OCI-LY7 (cell line): Measurements from ENCODE around the gene KANSL3.

Experiments
- EZH2phosphoT487 ChIP-seq: fragments of 200-600 bp; sonication (generic); IDR thresholded peaks from 2 replicates; pipeline ENCODE4 v1.6.1; 2018; ENCODE audit warnings: low read depth, borderline replicate concordance, mild to moderate bottlenecking, mixed run types, antibody characterized with exemption, low read length, moderate library complexity, mixed read lengths
- TF ChIP-seq, protein P1 (sequence below): fragments of 200-600 bp; sonication (generic); conservative IDR thresholded peaks from 2 replicates; pipeline ENCODE4 v1.5.1; 2014; ENCODE audit warnings: mild to moderate bottlenecking, antibody characterized with exemption, low read length, moderate library complexity, mixed read lengths

DNA sequence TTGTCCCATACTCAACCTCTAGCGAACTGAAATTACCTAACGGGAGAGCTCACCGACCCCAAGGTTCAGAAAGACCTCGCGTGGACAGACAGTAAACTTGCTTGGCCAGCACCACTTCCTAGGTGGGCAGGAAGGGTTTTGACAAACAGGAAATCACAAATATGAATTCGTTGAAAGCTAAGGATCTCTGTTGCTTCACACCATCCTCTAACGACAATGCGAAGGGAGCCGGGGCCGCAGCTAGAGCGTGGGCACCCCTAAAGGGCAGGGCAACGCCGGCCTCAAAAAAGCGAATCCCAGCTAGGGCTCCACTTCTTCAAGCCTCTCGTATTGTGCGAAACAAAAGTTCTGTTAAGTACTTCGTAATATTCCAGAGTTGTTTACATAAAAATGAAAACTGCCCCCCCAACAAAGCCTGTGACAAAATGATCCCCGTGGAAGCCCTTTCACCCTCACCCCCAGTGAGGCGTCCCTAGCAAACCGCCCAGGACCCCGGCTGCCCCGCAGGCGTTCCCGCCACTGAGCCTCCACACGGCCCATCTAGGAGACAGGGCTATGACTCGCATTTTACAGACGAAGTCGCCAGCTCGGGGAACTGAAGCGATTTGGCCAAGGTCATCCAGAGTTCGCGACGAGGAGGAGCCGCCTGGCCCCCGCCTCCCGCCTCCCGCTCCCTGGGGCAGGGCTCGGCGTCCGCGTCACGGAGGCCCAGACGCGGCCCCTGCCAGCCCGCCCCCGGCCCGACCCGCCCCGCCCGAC is 548 bp downstream of the KANSL3 start:
- TF ChIP-seq, protein P1, sequence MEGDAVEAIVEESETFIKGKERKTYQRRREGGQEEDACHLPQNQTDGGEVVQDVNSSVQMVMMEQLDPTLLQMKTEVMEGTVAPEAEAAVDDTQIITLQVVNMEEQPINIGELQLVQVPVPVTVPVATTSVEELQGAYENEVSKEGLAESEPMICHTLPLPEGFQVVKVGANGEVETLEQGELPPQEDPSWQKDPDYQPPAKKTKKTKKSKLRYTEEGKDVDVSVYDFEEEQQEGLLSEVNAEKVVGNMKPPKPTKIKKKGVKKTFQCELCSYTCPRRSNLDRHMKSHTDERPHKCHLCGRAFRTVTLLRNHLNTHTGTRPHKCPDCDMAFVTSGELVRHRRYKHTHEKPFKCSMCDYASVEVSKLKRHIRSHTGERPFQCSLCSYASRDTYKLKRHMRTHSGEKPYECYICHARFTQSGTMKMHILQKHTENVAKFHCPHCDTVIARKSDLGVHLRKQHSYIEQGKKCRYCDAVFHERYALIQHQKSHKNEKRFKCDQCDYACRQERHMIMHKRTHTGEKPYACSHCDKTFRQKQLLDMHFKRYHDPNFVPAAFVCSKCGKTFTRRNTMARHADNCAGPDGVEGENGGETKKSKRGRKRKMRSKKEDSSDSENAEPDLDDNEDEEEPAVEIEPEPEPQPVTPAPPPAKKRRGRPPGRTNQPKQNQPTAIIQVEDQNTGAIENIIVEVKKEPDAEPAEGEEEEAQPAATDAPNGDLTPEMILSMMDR = no peak
- TF ChIP-seq EZH2phosphoT487 = no peak
